ENCODE results near the gene MGAT5.

The MGAT5 gene

DNA sequence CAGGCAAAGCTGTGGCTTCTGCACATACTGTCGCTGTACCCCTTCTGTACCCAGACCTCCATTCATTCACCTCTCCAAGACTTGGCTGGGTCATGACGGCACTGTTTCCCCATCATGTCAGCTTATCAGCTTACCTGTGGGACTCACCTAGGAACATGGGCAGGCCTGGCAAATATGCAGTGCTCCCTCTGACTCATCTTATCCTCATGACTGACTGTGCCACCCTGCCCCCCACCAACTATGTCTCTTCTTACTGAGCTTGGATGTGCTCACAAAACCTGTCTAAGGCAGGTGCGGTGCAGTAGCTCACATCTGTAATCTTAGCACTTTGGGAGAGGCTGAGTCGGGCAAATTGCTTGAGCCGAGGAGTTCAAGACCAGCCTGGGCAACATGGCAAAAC, 152.4 kb downstream of the MGAT5 start:
- DNase-seq: no peak

DNA sequence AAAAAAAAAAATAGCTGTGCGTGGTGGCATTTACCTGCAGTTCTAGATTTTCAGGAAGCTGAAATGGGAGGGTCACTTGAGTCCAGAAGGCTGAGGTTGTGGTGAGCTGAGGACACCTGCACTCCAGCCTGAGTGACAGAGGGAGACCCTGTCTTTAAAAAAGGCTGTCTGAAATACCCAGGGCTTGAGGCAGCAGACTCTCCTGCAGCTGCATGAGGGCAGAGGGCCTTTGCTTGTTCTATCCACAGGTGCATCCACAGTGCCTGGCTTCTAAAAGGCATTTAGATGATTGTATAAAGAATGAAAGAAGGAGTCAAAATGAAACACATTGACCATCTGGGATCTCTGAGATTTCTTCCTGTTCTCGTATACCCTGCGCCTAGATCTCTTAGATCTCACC, 152.9 kb downstream of the MGAT5 start:
- DNase-seq: no peak

DNA sequence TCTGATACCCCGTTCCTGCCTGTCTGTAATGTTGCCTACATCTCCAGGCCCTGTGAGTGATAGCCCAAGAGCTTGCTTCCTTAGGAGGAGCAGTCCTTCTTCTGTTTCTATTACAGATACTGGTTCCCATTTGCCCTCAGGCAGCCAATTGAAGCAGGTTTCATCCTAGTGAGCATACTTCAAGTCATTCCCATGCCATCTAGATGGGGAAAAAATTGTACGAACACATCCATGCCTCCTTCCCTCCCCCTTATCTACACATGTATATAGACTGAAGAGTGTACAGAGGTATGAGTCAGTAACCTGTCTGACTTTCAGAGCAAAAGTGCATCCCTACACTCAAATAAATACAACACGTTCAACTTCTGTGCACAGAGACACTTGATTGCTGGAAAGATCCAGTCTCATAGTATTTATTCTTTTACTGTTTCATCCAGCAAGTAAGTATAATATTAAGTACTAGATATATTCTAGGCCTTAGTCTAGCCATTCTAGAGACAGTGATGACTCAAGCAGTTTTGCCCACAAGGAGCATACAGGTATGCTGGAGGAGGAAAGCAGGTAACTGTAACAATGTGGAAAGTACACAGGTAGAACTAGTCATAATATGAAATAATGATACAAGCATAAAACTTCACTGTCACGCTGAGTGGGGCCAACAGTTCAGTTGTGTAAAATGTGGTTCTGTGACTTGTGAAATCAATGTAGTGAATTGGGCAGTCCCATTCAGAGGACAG, 153.4 kb downstream of the MGAT5 start:
- DNase-seq: no peak

DNA sequence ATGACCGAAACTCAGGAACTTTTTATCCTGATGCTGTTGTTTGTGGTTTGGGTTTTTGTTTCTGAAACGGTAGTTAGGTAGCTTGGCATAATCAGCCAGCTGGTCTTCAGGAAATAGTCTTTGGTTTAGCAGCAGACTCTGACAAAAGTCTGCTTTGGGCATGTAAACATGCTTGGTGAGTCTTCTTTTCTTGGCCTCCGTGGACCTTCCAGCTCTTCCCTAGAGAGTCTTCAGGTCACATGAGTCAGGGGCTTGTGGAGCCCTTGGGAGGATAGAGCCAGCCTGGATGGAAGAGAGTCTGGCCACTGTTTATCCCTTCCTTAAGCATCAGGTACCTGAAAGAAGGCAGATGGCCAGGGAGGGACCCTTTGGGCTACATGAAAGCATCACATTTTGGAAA, 154.5 kb downstream of the MGAT5 start:
- DNase-seq: no peak

DNA sequence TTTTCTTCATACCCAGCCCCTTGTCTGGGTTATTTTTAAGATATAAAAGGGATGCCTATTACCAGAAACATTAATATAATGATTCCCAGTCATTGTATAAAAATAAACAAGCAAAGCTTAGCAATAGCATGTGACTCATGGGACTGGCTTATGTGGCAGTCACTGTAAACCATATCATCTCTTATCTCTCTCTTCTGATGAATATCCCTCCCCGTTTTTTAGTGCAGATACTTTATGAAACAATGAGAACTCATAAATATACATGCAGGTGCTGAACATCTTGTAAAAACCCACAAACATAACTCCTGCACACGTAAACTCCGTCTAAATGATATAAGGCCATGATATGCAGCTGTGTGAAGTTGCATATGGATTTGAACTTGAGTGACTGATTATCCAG, 154.9 kb downstream of the MGAT5 start:
- no peak for DNase-seq

DNA sequence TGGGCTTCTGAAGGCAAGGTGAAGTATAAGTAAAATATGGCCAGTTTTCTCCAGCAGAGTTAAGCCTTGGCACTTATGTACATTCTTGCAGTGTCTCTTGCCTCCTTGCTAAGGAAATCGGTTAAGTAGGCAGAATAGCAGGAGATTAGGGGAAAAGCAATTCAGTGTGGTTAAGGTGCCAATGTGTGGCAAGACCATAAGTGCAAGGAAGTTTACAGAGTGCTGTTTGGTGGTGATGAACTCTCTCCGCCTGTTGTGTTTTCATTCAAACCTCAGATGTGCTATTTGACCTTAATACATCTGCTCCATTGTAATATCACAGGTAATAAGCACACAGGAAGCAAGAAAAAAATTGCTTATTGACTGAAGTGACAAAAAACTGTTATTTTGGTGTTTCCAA, 156.1 kb downstream of the MGAT5 start:
- peak in 1 of 2 donors; percentile 7 for DNase-seq

DNA sequence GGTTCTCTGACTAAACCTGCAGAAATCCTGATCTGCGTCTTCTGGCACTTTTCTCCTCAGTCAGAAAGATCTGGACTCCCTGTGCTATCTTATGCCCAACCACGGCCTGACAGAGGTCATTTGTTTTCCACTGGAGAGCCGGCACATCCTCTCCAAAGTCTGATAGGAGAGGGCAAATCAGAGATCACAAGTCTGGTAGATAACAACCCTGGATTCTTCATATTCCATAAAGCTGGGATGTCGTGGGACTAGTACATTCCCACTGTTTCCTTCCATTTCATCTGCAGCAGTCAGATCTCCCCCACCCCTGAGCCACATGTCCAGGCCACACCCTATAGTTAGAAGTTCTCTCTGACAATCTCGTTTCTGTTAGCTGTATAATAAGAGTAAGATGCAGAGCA, 157.0 kb downstream of the MGAT5 start:
- DNase-seq: no peak

DNA sequence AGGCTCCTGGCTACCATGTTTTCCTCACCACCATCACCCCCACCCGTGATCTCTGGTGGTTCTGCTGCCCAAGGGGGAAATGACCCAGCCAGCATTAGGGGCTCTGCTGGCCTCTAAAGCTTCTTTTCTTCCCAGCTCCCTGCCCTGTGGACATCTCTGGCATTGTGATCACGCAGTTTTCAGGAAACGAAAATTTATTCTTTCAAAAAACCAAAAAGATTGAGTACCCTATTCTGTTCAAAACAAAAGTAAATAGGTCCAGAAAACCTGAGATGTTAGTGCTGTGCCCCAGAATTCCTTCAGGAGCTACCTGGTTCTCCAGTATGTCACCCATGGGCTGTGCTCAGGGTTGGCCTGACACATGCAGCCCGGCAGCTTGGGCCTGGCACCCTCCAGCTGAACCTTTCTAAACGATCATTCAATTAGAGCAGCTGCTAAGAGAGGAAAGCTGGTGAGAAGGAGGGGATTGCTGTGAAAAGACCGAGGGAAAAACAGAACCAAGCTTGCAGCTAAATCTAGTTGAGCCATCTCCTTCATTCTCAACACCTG, 157.5 kb downstream of the MGAT5 start:
- no peak for DNase-seq

DNA sequence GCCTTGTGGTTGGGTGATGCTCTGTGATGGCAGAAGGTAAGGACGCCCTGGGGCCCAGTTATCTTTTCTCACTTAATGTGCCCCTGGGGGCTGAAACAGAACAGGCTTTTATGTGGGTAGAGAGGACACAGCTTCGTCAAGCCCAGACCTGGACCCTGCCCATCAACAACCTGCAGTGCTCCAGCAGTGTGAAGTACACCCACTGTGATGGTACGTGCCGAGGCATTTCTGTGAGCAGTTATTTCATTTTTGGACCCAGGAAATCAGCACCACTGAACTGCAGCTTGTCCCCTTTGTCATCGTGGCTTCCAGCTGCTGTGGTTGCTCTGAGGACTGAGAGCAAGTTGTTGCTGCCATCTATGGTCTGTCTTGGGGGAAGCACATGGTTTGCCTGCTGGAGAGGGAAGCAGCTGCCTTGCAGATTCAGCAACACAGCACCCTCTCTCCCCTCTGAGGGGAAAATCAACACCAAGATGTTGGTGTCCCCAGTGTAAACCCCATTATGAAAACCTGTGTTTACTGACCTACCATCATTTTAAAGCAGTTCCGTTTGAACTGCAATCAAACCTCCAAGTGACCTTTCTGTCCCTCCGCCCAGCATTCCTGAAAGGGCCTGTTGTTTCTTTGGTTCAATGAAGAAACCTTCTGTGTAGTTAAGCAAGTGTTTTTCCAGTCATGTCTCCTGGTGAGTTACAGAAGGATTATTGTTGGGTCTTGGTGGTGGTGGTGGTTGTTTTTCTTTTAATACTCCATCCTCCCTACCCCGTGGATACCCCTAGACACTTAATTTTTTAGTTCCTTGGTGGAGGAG, 158.2 kb downstream of the MGAT5 start:
- DNase-seq: peak; percentile 78 to 83

DNA sequence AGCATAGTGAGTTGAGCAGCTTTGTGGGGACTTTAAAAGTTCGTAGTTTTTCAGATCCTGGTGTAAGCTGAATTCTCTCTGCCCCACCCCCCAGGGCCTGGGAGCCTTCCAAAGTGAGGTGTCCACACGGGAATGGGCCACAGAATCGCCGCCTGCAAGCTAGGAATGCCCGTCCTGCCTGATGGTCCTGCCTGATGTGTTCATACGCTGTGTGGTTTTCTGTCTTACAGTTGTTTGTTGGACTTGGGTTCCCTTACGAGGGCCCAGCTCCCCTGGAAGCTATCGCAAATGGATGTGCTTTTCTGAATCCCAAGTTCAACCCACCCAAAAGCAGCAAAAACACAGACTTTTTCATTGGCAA, 158.7 kb downstream of the MGAT5 start:
- no peak for DNase-seq

DNA sequence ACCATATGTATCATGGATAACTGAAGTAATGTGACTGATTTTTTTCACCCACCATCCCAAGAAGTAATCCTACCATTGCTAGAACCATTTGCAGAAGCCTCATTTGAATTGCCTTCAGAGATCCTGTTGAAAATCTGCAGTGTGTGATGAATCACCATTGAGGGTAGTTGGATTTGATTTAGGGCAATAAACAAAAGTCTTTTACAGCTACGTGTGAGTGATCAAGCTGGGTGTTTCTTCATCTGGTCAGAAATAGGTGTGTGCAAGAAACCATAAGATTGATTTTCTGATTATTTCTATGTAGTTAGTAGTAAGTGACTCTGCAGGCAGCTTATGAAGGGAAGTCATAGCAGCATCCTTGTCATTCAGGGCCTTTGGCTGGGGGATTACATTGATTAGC, 159.6 kb downstream of the MGAT5 start:
- DNase-seq: no peak

DNA sequence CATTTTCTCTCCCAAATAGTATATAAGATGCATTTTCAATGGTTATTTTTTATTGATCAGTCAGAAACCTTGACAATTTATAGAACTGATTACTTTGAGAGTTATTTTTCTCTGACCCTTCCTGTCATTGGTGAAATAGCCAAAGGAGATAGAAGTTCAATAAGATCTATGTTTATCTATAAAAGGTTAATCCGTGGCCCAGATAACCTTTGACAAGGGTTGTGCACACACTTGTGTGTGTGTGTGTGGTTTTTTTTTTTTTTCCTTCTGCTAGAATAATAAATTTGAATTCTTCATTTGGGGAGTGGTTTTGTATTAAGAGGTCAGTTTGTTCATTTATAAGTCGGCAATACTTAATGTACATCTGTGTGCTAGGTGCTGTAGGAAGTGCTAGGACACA, 160.0 kb downstream of the MGAT5 start:
- no peak for DNase-seq

DNA sequence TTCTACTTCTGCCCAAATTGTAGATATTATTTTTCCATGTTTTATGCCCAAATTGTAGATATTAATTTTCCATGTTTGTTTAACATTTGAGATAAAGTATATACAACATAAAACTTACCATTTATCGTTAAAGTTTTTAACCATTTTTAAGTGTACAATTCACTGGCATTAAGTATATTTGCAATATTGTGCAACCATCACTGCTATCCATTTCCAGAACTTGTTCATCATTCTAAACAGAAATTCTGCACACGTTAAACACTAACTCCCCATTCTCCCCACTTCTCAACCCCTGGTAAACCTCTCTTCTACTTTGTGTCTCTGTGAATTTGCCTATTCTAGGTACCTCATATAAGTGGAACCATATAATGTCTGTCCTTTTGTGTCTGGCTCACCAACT, 162.1 kb downstream of the MGAT5 start:
- no peak for DNase-seq

DNA sequence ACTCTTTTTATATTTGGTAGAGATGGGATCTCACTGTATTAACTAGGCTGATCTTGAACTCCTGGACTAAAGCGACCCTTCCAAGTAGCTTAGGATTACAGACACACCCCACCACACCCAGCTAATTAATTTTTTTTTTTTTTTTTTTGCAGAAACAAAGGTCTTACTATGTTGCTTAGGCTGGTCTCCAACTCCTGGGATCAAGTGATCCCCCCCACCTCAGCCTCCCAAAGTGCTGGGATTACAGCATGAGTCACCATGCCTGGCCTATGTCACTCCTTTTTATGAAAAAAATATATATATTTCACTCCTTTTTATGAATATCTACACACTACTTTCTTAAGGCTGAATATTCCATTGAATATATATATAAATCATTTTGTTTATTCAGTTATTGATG, 162.8 kb downstream of the MGAT5 start:
- no peak for DNase-seq

DNA sequence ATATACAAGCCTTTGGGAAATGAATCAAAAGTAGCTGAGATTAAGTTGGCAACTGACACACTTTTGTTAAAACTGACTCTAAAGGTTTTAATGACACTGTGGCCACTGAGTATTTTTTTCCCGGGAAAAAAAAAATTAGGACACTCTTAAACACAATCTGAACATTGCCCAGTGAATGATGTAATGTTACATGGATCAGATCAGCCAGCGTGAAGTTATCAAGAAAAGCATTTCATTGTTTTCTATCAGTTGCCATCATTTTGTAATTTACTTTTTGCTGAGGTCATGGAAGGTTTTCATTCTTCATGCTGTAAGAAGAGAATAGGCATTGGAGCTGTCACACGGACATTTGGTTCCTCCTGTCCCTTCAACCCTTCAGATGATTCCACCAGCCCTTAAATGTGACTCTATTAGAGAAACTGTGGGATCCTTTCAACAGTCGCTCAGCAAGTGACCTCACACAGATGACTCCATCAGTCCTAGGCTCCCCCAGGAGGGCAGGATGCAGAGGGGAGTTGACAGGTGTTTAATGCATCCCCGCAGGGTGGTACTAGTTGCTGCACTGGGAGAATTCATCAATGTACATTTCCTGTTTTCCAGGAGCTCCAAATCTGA, 164.2 kb downstream of the MGAT5 start:
- no peak for DNase-seq

DNA sequence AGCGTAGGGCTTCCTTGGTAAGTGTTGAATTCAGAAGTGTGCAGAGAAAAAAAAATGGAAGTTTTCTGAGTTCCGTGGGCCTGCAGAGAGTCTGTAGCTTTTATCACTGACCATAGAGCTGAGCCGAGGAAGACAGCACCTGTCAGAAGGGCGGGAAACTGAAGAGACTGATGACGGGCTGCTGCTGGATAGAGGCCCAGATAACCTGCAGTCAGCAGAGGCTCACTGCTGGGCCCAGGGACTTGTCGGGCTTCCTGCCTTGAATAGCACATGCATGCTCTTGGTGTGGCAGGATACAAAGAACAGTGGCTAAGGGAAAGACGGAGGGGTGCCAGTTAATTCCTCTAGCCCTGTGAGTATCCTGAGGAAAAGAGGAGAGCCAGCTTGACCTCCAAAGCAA, 166.4 kb downstream of the MGAT5 start:
- no peak for DNase-seq

DNA sequence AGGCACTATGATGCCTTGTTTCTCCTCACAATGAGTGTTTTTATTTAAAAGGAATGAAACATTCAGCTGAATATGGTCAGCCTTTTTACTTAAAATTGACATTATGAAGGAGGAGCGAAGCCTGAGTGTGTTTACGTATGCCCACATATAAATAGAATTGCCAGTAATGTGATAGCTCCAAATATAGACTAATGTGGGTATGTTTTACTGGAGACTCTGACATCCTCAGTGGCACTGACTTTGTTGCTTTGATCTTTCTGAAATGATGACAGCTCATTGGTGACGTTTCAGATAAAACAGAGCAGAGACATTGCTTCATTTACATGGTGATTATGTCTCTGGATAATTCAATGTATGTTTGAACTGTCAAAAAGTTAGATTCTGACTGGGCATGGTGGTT, 167.0 kb downstream of the MGAT5 start:
- no peak for DNase-seq

DNA sequence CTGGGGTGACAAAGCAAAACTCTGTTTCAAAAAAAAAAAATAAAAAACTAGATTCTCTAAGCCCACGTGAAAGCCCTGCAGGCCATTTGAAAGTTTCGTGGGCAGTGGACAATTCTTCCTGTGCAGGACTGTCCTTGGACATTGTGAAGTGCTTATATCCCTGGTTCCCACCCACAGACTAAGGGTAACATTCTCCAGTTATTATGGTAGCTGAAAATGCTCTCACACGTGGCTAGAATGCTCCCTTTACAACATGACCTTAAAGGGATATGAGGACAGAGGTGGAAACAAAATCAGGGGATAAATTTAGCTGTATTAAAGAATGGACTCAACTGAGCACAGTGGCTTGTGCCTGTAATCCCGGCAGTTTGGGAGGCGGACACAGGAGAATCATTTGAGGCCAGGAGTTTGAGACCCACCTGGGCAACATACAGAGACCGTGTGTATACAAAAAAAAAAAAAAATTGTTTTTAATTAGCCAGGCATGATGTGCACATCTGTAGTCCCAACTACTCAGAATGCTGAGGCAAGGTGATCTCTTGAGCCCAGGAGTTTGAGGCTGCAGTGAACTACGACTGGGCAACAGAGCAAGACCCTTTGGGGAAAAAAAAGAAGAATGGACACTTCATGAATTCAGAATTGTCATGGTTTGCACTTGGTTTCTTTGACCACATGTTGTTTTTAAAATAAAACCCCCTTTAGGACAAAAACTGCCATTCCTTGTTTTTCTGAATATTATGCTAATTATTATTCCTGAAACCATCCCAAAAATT, 167.9 kb downstream of the MGAT5 start:
- DNase-seq: no peak

DNA sequence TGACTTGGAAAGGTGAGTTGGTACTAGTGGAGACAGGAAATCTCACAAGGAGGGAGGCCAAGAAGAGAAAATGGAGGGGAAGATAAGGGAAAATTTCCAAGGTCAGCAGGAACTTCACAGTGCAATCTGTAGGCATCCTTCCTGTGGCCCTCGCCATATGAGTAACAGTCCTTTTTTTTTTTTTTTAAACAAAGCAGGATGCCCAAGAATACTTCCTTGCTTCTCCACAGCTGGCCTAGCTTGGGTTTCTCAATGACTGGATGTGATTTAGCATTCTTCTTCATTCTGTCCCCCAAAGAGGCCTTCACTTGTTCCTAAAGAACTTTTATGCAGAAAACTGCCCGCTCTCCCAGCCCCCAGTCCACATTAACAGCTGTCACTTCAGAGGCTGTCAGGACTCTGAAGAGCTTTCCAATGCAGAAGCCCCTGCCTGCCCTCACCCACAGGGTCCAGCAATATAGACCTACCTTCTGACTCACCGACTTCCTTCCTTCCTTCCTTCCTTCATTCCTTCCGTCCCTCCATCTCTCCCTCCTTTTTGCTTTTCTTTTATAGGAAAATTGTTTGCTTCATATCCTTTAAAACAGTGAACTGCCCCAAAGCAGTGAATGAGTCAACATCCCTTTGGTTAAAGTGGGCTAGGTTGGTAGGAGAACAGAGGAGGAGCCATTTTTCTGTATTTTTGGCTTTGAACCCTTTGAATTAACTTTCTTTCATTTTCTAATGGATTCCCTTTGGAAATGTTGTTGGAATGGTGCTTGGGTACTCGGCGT, 172.0 kb downstream of the MGAT5 start:
- DNase-seq: no peak

DNA sequence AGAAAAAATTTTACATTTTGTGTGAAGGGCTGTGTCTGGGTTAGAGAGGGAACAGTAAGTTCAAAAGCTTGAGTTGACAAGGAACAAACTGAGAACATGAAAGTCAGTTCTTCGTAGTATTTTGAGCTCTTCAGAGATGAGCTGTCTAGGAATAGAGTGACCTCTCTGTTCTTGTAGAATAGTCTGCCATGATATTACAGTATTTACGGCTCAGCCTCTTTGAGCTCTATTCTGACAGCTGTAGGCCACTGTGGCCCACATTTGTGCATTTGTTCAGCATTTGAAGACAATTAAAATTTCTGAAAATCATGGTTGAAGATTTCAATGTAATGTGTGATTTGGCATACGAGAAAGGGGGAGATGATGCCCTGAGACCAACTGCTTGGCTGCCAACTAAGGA, 172.8 kb downstream of the MGAT5 start:
- DNase-seq: no peak

DNA sequence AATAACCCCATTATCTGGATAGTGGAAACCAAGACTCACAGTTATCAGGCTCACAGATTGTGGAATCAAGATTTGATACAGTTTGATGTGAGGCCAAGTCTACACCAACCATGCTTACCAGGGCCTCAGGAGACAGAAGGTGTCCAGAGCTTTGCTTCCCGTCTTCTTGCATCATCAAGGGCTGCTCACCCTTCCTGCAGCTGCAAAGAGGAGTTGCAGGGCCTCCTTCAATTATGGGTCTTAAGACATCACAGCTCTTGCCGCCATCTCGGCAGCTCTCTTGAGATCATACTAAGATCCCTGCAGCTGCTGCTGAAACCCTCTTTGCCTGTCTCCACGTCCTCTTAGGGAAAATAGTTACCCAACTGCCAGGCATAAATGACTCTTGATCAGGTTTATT, 176.0 kb downstream of the MGAT5 start:
- DNase-seq: no peak

DNA sequence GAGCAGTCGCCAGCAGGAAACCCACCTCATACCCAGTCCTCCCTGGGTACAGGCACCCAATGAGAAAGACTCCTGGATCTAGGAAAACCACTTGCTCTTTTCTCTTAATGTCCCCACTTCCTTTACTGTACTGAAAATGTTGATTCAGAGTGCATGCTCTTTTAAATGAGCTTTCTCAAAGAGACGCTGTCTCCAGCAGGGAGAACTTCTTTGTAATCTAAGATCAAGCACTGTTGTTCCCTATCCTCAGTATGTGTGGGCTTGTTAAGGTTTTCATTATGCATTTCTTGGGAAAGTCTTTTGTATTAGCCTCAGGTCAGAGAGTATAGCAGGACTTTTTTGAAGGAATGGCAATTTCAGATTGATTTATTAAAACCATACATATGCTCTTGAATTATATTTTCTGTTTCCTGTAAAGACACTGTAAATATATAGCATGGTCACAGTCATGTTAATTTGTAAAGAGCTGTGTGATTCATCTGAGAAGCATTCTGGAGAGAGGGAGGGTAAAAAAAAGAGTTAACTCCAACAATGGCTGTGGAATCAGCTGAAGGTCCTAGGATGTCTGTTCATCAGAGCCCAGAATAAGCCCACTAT, 178.1 kb downstream of the MGAT5 start:
- DNase-seq: no peak
